ENCODE data around the gene PUM2. TPM values are rescaled to one million over a fixed set of nuclear protein-coding genes. Genes with fewer than 3 reads are reported as not detected.

PUM2 gene
- total RNA-seq, 1 experiment from 2014 or later: 85.6 TPM

DNA sequence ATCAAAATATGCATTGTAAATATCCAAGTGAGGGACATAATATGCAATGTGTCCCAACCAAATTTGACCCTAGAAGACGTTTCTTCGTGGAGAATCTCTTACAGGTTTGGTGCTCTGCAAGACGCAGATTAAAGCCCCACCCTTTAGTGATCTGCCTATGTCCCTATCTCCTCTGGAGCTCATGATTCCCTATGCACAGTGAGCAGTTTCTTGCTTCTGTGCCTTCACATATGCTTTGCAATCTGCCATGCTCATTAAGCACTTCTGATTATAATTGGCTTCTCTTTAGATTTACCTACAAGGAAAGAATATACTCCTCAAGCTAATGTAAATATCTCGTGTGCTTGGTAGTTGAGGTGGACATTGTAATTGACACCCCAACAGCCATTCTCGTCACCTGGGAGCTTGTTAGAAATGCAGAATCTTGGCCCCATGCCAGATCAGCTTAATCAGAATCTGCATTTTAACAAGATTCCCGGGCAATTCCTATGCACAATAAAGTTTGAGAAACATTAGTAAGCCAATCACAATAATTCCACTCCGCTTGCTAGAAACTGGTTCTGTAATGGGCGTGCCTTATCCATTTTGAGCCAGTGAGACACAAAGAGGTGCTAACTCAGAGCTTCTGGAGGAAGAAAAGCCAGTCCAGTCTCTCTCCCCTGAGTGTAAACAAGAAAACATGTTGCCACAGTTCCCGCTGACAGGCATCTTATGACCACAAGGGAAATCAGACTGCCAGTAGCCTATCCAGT is 2.8 kb upstream of the PUM2 start:
- DNase-seq (ENCODE audit: low read depth, low spot score) (no peak), ATAC-seq (no peak)
- intact Hi-C loops (cut with micrococcal nuclease; ENCODE audit: unreplicated experiment): no loop called here
- H3K9me3 ChIP-seq (ENCODE audit: control insufficient read depth, insufficient read depth, low read depth, low read length): no peaks in the 10 kb centered on the region
- ChIA-PET CTCF (interaction anchor here (1.0 kb wide), 1 partner anchor 58 kb away, joined by 5 read pairs; no protein-coding TSS in a partner anchor), POLR2A (no interaction called here)
- H3K4me3 ChIP-seq (ENCODE audit: low read depth in 2 of 2, low read length in 2 of 2): no peak overlapping the region
- BruUV-seq (replicated peaks): no TSS peak
- TF ChIP-seq POLR2AphosphoS5 (IDR thresholded peaks at IDR 0.05; ENCODE audit: low read depth, low read length) (no peak), SIN3A (IDR thresholded peaks at IDR 0.05; ENCODE audit: borderline replicate concordance, insufficient read depth, low read depth, low read length) (no peak), CTCF (IDR thresholded peaks at IDR 0.05) (no peak), TCF7L2 (IDR thresholded peaks at IDR 0.05; ENCODE audit: low read depth, low read length) (no peak)
- TF ChIP-seq, protein P1, sequence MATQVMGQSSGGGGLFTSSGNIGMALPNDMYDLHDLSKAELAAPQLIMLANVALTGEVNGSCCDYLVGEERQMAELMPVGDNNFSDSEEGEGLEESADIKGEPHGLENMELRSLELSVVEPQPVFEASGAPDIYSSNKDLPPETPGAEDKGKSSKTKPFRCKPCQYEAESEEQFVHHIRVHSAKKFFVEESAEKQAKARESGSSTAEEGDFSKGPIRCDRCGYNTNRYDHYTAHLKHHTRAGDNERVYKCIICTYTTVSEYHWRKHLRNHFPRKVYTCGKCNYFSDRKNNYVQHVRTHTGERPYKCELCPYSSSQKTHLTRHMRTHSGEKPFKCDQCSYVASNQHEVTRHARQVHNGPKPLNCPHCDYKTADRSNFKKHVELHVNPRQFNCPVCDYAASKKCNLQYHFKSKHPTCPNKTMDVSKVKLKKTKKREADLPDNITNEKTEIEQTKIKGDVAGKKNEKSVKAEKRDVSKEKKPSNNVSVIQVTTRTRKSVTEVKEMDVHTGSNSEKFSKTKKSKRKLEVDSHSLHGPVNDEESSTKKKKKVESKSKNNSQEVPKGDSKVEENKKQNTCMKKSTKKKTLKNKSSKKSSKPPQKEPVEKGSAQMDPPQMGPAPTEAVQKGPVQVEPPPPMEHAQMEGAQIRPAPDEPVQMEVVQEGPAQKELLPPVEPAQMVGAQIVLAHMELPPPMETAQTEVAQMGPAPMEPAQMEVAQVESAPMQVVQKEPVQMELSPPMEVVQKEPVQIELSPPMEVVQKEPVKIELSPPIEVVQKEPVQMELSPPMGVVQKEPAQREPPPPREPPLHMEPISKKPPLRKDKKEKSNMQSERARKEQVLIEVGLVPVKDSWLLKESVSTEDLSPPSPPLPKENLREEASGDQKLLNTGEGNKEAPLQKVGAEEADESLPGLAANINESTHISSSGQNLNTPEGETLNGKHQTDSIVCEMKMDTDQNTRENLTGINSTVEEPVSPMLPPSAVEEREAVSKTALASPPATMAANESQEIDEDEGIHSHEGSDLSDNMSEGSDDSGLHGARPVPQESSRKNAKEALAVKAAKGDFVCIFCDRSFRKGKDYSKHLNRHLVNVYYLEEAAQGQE (IDR thresholded peaks at IDR 0.05; ENCODE audit: insufficient read depth in 1 of 2, low read depth in 2 of 2, low read length in 1 of 2): no peak
- H3K27ac ChIP-seq (ENCODE audit: low read length): no peak overlapping the region
- in situ Hi-C loops (cut with HindIII; ENCODE audit: low pct_unique_long_range_greater_than_20kb, low sequenced_read_pairs): no loop called here
- H3K27me3 ChIP-seq (ENCODE audit: control insufficient read depth, insufficient read depth, low read length): no peaks in the 10 kb centered on the region
- H3K36me3 ChIP-seq (ENCODE audit: control insufficient read depth, insufficient read depth, low read length): no peaks in the 10 kb centered on the region; the same call in 1 of the 2 replicates
- H3K4me1 ChIP-seq (ENCODE audit: control insufficient read depth, insufficient read depth, low read length): peaks cover 25% of the 10 kb centered on the region

- H3K27ac ChIP-seq (ENCODE audit: low read length): peak overlapping the region; percentile 98
- BruUV-seq (replicated peaks): no TSS peak
- H3K9me3 ChIP-seq (ENCODE audit: control insufficient read depth, insufficient read depth, low read depth, low read length): no peaks in the 10 kb centered on the region
- DNase-seq (ENCODE audit: low read depth, low spot score) (no peak), ATAC-seq (no peak)
- intact Hi-C loops (cut with micrococcal nuclease; ENCODE audit: unreplicated experiment): no loop called here
- H3K4me1 ChIP-seq (ENCODE audit: control insufficient read depth, insufficient read depth, low read length): peaks cover 32% of the 10 kb centered on the region
- in situ Hi-C loops (cut with HindIII; ENCODE audit: low pct_unique_long_range_greater_than_20kb, low sequenced_read_pairs): no loop called here
- CTCF ChIA-PET: interaction anchor here (0.6 to 1.0 kb wide), 2 partner anchors 59 to 258 kb away, joined by 3 to 5 read pairs; no protein-coding TSS in a partner anchor
- H3K36me3 ChIP-seq (ENCODE audit: control insufficient read depth, insufficient read depth, low read length): no peaks in the 10 kb centered on the region; the same call in 1 of the 2 replicates
- no peak for TF ChIP-seq SIN3A (IDR thresholded peaks at IDR 0.05; ENCODE audit: borderline replicate concordance, insufficient read depth, low read depth, low read length)
- no peak for TF ChIP-seq TCF7L2 (IDR thresholded peaks at IDR 0.05; ENCODE audit: low read depth, low read length)
- TF ChIP-seq, protein P1 (IDR thresholded peaks at IDR 0.05; ENCODE audit: insufficient read depth in 1 of 2, low read depth in 2 of 2, low read length in 1 of 2): no peak
- no peak for TF ChIP-seq CTCF (IDR thresholded peaks at IDR 0.05)
- TF ChIP-seq POLR2AphosphoS5 (IDR thresholded peaks at IDR 0.05; ENCODE audit: low read depth, low read length): no peak
- H3K27me3 ChIP-seq (ENCODE audit: control insufficient read depth, insufficient read depth, low read length): no peaks in the 10 kb centered on the region
- no peak overlapping the region for H3K4me3 ChIP-seq (ENCODE audit: low read depth in 2 of 2, low read length in 2 of 2)
- POLR2A ChIA-PET: no interaction called here
These were observed 2.1 kb upstream of the PUM2 start for GRCh38 chr2:20352581-20353216.
